Activated T-helper 1 cell treated with anti-CD3 and anti-CD28 coated beads, Interleukin-2, amount 50 U/mL, for 16 hours (primary cell): ENCODE data around the gene ELK1.
"Not testable (repeated sequence)": the region's sequence is repeated elsewhere in the genome, so short reads cannot be mapped to it uniquely, and the experiment has no call there.

Source experiments
- DNase-seq, 2 donors: peaks; one replicate each; pipeline ENCODE4 v3.0.0-alpha.2; 2020; ENCODE audit warnings: low read depth in 1 of 2, low spot score in 1 of 2

ELK1 gene

DNA sequence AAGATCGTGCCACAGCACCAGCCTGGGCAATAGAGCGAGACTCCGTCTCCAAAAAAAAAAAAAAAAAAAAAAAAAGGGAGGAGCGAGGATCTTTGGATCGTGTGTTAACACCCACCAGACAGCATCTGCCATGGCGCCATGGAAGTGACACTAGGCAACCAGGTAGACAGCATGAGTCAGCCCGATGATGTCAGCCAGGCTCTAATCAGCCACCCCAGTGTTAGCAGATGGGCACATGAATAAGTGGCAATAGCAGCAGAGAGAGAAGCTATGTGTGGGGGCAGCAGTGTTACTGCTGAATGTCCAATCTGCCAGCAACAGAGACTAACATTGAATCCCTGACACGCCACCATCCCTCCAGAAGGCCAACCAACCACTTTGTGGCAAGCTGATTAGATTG lies 37.3 kb downstream of the ELK1 start:
- no peak for DNase-seq

DNA sequence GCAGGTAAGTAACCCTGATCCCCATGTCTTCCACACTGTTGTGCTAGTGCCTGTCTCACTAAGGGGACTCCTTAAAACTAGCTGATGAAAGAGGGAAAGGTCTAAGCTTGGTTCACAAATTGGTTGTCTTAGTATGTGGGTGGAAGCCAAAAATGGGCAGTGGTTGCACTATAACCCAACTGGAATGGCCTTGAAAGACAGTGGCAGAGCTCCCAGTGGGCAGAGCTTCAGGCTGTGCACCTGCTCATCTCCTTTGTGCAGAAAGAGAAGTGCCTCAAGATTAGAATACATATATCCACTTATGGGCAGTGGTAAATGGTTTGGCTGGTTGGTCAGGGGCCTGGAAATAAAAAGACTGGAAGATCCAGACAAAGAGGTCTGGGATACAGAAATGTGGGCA lies 37.9 kb downstream of the ELK1 start:
- DNase-seq: no peak

DNA sequence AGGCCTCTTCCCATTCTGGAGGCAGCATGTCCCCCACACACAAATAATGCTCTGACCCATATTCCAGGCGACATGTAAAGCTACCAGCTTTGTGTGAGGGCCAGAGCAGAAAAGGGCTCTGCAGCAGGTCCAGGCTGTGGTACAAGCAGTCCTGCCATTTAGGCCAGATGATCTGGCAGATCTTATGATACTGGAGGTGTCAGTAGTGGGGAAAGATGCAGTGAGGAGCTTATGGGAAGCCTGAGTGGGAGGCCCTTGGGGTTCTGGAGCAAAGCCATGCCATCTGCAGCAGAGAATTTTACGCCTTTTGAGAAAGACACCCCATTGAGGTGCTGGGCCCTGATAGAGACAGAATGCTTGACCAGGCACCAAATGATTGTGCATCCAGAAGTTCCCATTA lies 38.4 kb downstream of the ELK1 start:
- no peak for DNase-seq

DNA sequence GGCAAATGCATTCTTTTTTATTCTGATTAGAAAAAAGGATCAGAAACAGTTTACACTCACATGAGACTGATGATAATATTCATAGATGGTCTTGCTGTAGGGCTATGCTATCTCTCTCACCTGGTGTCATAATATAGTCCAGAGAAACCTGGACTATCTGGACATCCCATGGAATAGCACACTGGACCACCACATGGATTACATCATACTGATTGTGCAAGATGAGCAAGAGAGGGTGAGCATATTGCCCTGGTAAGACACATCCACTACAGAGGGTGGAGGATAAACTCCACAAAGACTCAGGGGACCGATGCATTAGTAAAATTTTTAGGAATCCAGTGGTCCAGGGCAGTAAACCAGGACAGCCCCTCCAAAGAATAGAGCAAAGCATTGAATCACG lies 38.9 kb downstream of the ELK1 start:
- no peak for DNase-seq

DNA sequence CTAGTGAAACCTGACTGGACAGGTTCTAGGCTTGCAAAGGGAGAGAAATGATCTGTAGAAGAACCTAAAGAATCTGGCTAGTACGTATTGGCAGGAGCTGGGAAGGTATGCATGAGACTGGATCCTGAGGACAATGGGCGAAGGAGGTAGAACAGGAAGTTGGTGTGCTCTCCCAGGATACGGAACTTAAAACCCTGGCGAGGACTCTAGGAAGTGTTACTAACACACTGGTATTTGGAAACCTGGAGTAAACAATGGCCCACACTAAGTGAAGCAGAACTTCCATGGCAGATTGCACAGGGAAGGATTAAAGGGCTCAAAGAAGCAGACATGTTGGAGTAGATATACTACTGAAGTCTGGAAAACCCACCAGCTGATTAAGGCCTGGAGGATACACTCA lies 39.9 kb downstream of the ELK1 start:
- no peak for DNase-seq

DNA sequence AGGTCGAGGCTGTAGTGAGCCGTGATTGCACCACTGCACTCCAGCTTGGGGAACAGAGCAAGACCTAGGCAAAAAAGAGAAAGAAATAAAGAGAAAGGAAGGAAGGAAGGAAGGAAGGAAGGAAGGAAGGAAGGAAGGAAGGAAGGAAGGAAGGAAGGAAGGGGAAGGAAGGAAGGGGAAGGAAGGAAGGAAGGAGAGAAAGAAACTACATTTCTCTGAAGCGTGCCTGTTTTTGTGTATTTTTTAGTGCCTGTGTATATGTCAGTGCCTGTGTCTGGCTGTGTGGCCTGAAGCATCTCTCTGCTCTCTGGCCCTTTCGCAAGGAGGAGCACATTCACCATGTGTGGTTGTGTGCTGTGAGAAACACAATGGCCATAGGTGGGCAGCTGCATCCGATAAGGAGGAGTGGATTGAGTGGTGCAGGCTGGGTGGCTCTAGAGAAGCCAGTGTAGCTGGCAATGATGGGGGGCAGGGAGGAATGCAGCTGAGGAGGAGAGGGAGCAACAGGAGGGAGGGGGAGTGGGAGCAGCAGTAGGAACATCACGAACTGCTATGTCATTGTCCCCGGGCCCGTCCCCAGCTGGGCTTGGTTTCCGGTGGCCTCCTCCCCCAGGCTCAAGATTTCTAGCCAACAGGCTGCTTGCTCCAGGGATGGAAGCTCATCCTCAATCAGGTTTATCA lies 42.1 kb downstream of the ELK1 start:
- DNase-seq: no peak

DNA sequence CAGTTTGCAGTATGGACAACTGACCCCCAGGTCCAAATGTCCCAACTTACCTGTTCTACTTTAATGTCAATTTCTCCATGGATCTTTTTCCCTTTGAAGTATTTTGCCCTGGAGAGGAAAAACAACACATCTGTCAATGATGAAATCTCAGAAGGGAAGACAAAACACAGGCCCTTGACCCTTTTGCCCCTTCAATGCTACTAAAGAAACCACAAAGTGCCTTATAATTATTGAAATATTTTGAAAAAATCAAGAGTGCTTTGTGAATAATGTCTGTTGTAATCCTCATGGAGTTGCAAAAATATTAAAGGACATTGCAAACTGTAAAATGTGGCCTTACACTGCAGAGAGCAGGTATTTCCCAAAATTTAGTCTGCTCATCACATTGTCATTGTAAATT lies 43.3 kb downstream of the ELK1 start:
- DNase-seq: no peak

DNA sequence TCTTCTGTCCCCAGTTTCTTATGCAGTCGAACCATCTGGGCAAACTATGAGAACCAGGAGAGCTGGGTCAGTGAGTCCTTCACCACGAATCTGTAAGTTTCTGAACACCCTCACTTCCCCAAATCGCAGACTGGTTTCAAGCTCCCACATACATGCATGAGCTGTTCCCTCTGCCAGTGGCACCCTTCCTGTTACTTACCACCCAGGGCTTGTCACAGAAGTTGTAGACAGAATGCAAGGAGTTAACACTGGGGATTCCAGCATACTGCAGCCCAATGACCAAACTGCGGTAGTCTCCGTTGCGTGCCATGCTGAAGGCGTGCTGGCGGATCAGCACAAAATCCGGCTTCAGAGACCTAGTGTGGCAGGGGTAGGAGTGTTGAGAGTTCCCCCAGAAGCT lies 45.3 kb downstream of the ELK1 start:
- DNase-seq: no peak

DNA sequence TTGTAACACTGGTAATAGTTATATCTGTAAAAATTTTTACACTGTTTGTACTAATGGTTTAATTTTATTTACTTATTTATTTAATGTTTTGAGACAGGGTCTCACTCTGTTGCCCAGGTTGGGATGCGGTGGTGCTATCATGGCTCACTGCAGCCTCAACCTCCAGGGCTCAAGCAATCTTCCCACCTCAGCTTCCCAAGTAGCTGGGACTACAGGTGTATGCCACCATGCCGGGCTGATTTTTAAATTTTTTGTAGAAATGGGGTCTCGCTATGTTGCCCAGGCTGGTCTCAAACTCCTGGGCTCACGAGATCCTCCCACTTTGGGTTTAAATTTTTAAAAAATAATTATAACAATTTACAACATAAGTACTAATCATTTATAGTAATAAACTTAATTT lies 47.2 kb downstream of the ELK1 start:
- not testable (repeated sequence) for DNase-seq

DNA sequence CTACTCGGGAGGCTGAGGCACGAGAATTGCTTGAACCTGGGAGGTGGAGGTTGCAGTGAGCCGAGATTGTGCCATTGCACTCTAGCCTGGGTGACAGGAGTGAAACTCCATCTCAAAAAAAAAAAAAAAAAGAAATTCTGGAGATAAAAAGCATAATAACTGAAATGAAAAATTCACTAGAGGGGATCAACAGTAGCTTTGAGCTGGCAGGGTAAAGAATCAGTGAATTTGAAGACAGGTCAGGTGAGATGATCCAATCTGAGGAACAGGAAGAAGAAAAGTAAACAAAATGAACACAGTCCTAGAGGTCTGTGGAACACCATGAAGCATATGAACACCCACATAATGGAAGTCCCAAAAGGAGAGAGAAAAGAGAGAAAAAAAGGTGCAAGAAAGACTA lies 53.1 kb downstream of the ELK1 start:
- no peak for DNase-seq

DNA sequence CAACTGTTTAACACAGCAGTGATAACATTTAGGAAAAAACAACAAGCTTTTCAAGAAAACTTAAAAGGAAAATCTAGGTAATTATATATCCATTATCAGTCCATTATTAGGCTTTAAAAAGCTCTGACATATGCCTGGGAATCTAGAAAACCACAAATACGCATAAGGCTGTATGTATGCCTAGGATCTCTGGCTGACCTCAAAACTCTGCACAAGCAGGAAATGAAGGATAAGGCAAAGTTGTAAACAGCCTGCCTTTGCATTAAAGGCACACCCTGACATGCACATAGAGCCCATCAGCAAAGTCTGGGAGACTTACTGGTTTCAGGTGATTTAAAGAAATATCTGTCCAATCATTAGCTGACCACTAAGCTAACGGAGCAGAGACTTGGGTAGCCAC lies 54.1 kb downstream of the ELK1 start:
- DNase-seq: no peak

DNA sequence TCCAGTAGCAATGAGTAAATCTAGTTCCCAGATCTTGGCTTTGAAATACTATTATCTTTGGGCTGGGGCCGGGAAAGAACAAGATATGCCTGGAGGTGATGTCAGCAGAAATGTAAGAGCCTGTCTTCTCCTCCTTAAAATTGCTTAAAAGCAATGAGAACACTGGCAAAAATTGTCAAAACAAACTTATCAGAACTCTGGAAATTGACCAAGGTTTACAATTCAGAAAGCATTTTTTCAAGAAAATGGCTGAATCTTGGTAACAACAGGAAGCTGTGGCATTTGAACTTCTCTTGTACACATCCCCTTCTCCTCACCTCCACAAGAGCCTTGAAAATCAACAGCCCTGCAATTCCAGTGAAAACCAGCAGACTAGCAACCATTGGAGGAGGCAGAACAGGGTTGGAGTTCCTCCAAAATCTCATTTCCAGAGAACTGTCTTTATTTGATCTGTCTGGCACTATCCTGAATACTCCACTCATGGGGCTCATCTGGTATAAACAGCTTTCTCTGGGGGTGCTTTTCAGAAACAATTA lies 54.6 kb downstream of the ELK1 start:
- DNase-seq: no peak

DNA sequence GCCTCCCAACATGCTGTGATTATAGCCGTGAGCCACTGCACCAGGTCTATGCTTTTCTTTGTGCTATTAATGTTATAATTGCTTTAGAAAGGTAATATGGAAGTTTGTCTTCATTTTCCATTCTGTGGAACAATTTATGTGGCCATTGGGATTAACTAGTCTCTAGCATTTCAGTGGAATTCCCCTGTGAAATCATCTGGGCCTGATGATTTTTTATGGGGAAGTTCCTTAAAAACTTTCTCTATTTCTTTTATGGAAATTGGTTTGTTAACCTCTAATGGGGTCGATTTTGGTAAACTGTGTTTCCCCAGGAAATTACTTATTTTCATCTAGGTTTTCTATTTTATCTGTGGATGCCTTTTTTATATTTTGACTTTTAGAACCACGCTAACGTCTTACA lies 56.8 kb downstream of the ELK1 start:
- no peak for DNase-seq

DNA sequence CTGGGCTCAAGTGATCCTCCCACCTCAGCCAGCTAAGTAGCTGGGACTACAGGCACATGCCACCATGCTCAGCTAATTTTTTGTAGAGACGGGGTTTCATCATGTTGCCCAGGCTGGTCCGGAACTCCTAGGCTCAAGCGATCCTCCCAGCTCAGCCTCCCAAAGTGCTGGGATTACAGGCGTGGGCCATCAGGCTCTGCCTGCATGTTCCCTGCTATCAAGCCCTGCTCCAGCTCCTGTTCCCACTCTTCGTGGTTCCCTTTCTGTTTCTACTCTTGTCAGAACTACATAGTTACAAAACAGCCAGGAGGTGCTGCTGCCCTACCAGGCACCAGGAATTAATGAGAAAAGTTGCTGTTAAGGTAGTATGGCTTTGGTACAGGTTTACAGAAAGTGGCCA lies 59.4 kb downstream of the ELK1 start:
- no peak for DNase-seq

DNA sequence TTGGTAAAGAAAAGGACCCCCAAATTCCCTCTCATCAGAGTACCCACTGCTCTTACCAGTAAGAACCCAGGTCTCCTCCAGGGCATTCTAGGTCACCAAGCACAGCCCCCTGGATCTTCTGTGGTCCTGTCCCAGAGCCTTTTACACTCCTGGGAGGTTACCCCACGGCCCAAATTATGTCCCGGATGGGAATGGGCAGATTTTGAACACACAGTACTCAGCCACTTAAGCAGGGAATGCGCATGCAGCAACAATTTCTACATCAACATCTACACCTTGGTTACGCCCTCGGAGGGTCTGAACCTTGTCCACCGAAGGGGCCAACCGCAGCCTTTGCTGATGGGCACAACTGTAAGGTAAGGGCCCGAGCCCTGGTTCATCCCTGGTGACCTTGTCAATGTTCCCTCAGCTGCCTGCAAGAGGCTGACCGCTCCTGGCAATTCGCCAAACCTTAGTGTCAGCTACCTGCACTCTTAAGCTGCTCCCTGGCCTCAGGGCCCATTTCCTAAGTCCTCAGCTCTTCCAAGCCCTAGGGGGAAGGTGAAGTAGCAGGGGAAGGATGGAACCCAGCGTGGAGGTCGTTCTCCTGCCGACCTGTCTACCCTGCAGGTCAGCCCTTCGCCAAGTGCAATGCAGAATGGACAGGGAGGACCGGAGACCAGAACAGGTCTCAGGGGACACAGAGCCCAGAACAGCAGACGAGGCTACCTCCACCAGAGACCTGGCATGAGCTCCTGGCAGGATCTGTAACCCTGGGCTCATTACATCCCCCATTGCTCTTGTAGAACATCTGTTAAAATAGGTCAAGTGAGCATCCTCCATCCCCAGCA lies 62.2 kb downstream of the ELK1 start:
- DNase-seq: no peak

DNA sequence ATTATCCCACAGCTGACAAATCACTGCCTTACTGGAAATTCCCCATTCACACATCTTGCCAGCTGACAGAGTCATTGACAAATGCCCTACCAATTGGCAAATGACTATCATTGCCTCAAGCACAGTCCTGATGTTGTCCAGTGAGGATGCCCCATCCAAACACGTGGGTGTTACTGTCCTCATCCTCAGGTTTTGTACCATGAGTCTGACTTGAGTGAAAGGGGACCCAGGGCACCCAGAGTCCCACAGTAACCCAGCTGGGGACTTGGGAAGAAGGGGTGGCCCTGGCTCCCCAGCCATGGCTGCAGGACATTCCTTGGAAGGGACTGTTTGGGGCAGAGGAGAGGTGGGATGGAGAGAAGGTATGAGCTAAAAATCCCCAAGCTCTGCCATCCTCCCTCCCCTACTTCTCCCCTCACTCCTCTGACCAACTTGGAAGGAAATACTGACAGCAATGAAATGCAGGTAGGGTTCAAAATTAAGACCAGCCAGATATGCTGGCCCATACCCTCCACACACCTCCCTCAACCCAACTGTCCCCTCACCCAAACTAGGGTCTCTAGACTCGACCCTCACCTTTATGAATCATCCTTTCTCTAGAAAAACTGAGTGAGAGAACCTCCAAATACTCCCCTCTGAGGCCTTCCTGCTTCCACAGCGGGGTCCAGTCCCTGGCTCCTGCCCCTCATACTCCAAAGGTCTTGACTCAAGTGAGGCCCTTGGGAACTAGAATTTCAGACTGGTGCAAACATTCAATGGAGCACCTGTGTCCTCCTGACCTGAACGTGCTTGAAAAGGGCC lies 63.1 kb downstream of the ELK1 start:
- DNase-seq: no peak

DNA sequence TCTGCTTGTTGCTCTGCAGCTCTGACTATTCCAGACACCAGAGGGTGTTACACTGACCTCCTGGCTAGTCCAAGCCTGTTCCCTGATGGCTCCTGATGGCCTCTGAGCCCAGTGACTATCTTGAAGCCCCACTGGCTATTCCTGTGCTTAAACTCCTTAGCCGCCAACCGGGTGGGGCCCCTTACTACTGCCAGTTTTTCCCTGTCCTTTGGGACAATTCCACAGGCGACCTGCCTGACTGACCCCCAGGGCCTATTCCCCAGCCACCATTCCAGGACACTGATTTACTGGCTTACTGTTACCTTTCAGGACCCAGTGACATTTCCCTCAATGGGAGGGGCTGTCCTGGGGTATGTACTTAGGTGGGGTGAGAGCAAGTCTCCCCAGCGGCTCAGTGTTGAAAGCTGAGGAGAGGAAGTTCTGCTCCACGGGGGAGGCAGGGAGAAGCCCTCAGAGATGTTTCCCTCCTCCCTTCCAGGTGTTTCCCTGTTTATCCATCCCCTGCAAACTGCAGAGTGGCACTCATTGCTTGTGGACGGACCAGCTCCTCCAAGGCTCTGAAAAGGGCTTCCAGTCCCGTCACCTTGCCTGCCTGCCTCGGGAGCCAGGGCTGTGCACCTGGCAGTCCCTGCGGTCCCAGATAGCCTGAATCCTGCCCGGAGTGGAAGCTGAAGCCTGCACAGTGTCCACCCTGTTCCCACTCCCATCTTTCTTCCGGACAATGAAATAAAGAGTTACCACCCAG lies 64.1 kb downstream of the ELK1 start:
- DNase-seq: no peak
